SK-MEL-5 (cell line): ENCODE measurements around the gene NVL. TPM values are rescaled to one million over a fixed set of nuclear protein-coding genes. Genes with fewer than 3 reads are reported as not detected.

Experiments
- DNase-seq: peaks from one replicate; pipeline ENCODE4 v3.0.0-alpha.2; 2016; ENCODE audit warnings: low read depth, low spot score
- in situ Hi-C: cut with HindIII; loops from 2 replicates; pipeline ENCODE4 v1.10.0; 2016; ENCODE audit warnings: low sequenced_read_pairs, high pct_unique_total_duplicates, low pct_unique_long_range_greater_than_20kb
- small RNA-seq, 2 experiments: library from RNA; depleted of rRNA; stranded (forward); fragments of <200 nt; gene quantifications; one replicate each; pipeline ENCODE3, GENCODE V24; 2014
- total RNA-seq: library from RNA; depleted of rRNA; stranded (reverse); fragments of >200 nt; shearing (Covaris generic); gene quantifications from 2 replicates; pipeline ENCODE4 v1.2.3, GENCODE V29; 2014; rRNA removed

NVL gene
- total RNA-seq, 1 experiment from 2014 or later = 25.3 TPM

- DNase-seq = no peak
- in situ Hi-C loops = no loop called here
Measured at GRCh38 chr1:224189561-224189960, 140.4 kb downstream of the NVL start.

- DNase-seq = no peak
- in situ Hi-C loops = no loop called here
Measured at GRCh38 chr1:224188286-224188685, 141.7 kb downstream of the NVL start.

GRCh38 chr1:224185208-224185607, 144.8 kb downstream of the NVL start:
- in situ Hi-C loops = no loop called here
- no peak for DNase-seq

- DNase-seq = peak; percentile 43
- in situ Hi-C loops = no loop called here
Measured at GRCh38 chr1:224183591-224184312, 146.2 kb downstream of the NVL start.

- in situ Hi-C loops = no loop called here
Measured at GRCh38 chr1:224182866-224183590, 146.9 kb downstream of the NVL start, which contains the start of gene DEGS1. Gene DEGS1, plus strand, starts transcription at chr1:224183240. Its CDS starts 97 bp downstream, at chr1:224183337.

GRCh38 chr1:224182057-224182865, 147.7 kb downstream of the NVL start:
- in situ Hi-C loops = no loop called here
- no peak for DNase-seq

More at GRCh38 chr1:224182866-224183590, 146.9 kb downstream of the NVL start, which contains the start of gene DEGS1:
- peak; percentile 71 for DNase-seq

GRCh38 chr1:224181453-224181810, 148.5 kb downstream of the NVL start:
- in situ Hi-C loops = no loop called here
- DNase-seq = no peak

- in situ Hi-C loops = no loop called here
- DNase-seq = no peak
Measured at GRCh38 chr1:224180783-224181452, 149.1 kb downstream of the NVL start.

- in situ Hi-C loops = no loop called here
- DNase-seq = no peak
Measured at GRCh38 chr1:224178894-224179293, 151.1 kb downstream of the NVL start.

GRCh38 chr1:224177356-224177999, 152.5 kb downstream of the NVL start:
- no peak for DNase-seq

More at GRCh38 chr1:224177356-224177999, 152.5 kb downstream of the NVL start:
- in situ Hi-C loops = no loop called here

Small RNAs within 50 kb of the gene (small RNA-seq; reads per million reads assigned to genes)
- gene MIR320B2 (0 reads per million in 2 experiments), gene RF00139 (0 to 0.04 reads per million in 2 experiments), gene RNU6-1008P (0 reads per million in 2 experiments)

Other genes with a start within 250 kb of the NVL start
- 34.2 and 37.3 TPM in 2 replicates for gene FBXO28, start 216.1 kb downstream of the NVL start, total RNA-seq
- 65.6 and 66.6 TPM in 2 replicates for gene DEGS1, start 146.9 kb downstream of the NVL start, total RNA-seq
- 93.4 and 102 TPM in 2 replicates for gene CNIH4, start 26.7 kb upstream of the NVL start, total RNA-seq
- 40.3 and 44.4 TPM in 2 replicates for gene WDR26, start 104.6 kb upstream of the NVL start, total RNA-seq